ENCODE results near the gene PACC1. TPM values are rescaled to one million over a fixed set of nuclear protein-coding genes. Genes with fewer than 3 reads are reported as not detected.

Gene PACC1
- total RNA-seq, result 14.7 and 36.3 TPM in 2 replicates

GRCh38 chr1:212414328-212415106, at the start of gene PACC1:
TSS of gene PACC1 (minus strand) at chr1:212414886. CDS start at chr1:212414757, 129 bp downstream.
- peak; percentile 47 for DNase-seq (ENCODE audit: extremely low read depth, low read depth, low spot score)

- no peak for DNase-seq (ENCODE audit: extremely low read depth, low read depth, low spot score)
These were observed 49.0 kb upstream of the PACC1 start for GRCh38 chr1:212463565-212464285.

- no peak for DNase-seq (ENCODE audit: extremely low read depth, low read depth, low spot score)
These were observed 47.4 kb upstream of the PACC1 start for GRCh38 chr1:212461916-212462660.

- no peak for DNase-seq (ENCODE audit: extremely low read depth, low read depth, low spot score)
These were observed 45.7 kb upstream of the PACC1 start for GRCh38 chr1:212460376-212460775.

- no peak for DNase-seq (ENCODE audit: extremely low read depth, low read depth, low spot score)
These were observed 45.0 kb upstream of the PACC1 start for GRCh38 chr1:212459656-212460055.

GRCh38 chr1:212458817-212459216, 44.1 kb upstream of the PACC1 start:
- DNase-seq (ENCODE audit: extremely low read depth, low read depth, low spot score), result no peak

- DNase-seq (ENCODE audit: extremely low read depth, low read depth, low spot score), result no peak
These were observed 43.2 kb upstream of the PACC1 start for GRCh38 chr1:212457740-212458338.

- DNase-seq (ENCODE audit: extremely low read depth, low read depth, low spot score), result peak; percentile 57
These were observed 41.3 kb upstream of the PACC1 start for GRCh38 chr1:212455803-212456528.

GRCh38 chr1:212455401-212455800, 40.7 kb upstream of the PACC1 start:
- no peak for DNase-seq (ENCODE audit: extremely low read depth, low read depth, low spot score)

- no peak for DNase-seq (ENCODE audit: extremely low read depth, low read depth, low spot score)
These were observed 40.1 kb upstream of the PACC1 start for GRCh38 chr1:212454741-212455140.

- no peak for DNase-seq (ENCODE audit: extremely low read depth, low read depth, low spot score)
These were observed 38.6 kb upstream of the PACC1 start for GRCh38 chr1:212453156-212453857.

GRCh38 chr1:212452323-212453155, 37.9 kb upstream of the PACC1 start:
- DNase-seq (ENCODE audit: extremely low read depth, low read depth, low spot score), result no peak

GRCh38 chr1:212451416-212452322, 37.0 kb upstream of the PACC1 start:
- no peak for DNase-seq (ENCODE audit: extremely low read depth, low read depth, low spot score)

GRCh38 chr1:212450331-212450881, 35.7 kb upstream of the PACC1 start:
- no peak for DNase-seq (ENCODE audit: extremely low read depth, low read depth, low spot score)

- DNase-seq (ENCODE audit: extremely low read depth, low read depth, low spot score), result no peak
These were observed 32.8 kb upstream of the PACC1 start for GRCh38 chr1:212447478-212447877.

GRCh38 chr1:212446333-212446732, 31.6 kb upstream of the PACC1 start:
- DNase-seq (ENCODE audit: extremely low read depth, low read depth, low spot score), result no peak

GRCh38 chr1:212442408-212442807, 27.7 kb upstream of the PACC1 start:
- DNase-seq (ENCODE audit: extremely low read depth, low read depth, low spot score), result no peak
